NOMO-1 treated with DMSO at 0.1 percent for 48 hours (cell line): Measurements from ENCODE around the gene ZFP14.
"Not testable (repeated sequence)": the region's sequence is repeated elsewhere in the genome, so short reads cannot be mapped to it uniquely, and the experiment has no call there.

Source experiments
- DNase-seq: peaks from one replicate; lab custom pipeline; 2025; ENCODE audit not compliant: unreplicated experiment; lab: John Stamatoyannopoulos, UW

Gene ZFP14

GRCh38 chr19:36331353-36332228, 47.4 kb downstream of the ZFP14 start:
- no peak for DNase-seq

DNA sequence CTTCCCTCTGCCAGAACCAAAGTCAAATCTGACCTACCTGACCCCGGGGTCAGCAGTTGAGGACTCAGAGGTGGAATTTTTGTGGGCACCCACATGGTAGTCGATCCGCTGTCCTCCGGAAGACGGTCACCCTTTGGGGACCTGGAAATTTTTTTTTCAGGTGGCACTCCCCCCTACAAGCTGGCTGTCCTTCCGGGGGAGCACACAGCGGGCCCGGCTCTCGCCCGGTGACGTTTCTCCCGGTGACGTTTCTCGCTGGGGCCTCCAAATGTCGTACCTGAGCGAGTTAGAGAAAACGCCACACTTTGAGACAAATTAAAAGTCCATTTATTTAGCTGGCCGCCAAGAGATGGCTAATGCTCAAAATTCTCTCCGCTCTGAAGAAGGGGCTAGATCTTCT, 48.8 kb downstream of the ZFP14 start:
- no peak for DNase-seq

- not testable (repeated sequence) for DNase-seq
Observed at GRCh38 chr19:36329534-36329933, 49.5 kb downstream of the ZFP14 start.

- DNase-seq, result not testable (repeated sequence)
Observed at GRCh38 chr19:36326649-36327048, 52.4 kb downstream of the ZFP14 start.

GRCh38 chr19:36315164-36315563, 63.8 kb downstream of the ZFP14 start:
- DNase-seq, result not testable (repeated sequence)

DNA sequence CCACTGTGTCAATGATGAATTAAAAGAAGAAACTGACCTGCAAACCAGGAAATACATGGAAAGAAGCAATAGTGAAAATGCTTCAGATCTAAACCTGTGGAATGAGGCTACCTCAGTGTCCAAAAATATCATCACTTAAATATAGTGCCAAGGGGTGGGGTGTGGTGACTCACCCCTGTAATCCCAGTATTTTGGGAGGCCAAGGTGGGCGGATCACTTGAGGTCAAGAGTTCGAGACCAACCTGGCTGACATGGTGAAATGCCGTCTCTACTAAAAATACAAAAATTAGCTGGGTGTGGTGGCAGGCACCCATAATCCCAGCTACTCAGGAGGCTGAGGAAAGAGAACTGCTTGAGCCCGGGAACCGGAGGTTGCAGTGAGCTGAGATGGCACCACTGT, 64.9 kb downstream of the ZFP14 start:
- not testable (repeated sequence) for DNase-seq

GRCh38 chr19:36311098-36311760, 67.8 kb downstream of the ZFP14 start:
- not testable (repeated sequence) for DNase-seq

DNA sequence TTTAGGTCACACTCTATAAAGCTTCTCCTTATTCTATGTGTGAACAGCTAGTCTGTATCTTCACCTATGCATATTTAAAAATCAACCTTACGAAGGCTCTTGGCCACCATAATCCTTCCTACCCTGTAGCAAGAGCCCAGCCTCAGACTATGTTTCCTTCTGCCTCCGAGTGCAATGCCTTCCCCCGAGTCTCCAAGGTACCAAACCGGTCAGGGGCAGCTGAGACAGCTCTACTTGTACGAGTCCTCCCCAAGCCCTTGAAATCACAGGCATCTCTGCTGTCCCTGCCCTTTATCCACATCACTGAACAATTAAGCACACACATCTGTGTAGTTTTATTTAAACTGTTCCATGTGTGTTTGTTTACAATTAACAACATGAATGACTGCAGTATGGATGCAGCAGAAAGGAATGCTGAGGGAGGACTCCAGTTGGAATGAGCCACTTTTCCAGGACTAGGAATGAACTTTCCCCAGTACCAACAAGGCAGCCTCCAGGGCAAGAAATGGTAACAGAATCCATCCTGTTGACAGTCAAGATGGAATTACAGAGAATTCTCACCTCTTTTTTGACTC, 68.5 kb downstream of the ZFP14 start:
- not testable (repeated sequence) for DNase-seq

DNA sequence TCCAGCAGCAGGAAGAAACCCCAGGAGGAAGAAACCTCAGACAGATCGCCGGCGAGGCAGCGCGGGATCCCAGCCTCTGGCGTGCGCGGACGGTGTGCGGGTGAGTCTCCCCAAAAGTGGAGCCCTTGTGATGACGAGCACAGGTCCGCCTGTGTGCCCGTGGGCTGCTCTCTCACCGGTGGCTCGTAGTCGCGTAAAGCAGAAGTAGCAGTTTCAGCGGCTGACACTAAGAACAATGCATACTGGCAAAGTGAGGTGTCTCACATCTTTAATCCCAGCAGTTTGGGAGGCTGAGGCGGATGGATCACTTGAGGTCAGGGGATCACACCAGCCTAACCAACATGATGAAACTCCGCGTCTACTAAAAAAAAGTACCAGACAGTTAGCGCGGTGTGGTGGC, 69.2 kb downstream of the ZFP14 start:
- DNase-seq, result not testable (repeated sequence)

DNA sequence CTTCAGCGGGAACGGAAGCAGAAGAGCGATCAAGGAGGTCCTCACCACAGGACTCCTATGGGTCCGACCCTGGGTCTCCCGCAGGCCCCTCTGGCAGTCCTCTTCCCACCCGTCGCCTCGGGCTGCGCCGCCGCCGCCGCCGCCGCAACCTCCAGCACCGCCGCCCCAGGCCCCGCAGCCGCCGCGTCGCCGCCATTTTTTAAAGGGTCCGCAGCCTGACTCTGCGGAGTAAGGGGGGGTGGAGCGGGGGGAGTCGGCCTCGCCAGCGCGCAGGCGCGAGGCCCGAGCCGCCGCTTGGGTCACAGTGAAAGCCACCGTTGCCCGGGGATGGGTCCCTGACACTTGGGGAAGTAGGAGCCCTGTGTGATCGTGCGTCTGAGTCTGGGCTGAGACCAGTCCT, 69.7 kb downstream of the ZFP14 start:
- DNase-seq, result not testable (repeated sequence)

- DNase-seq, result not testable (repeated sequence)
Observed at GRCh38 chr19:36292317-36292716, 86.7 kb downstream of the ZFP14 start.
